HG03139 (cell line): ENCODE results near the gene SPATA21.
"Not testable (repeated sequence)": the region's sequence is repeated elsewhere in the genome, so short reads cannot be mapped to it uniquely, and the experiment has no call there.

Experiments used
- ATAC-seq: cut with Tn5 transposase; IDR thresholded peaks from one replicate; pipeline ENCODE4 v1.9.1; 2021; ENCODE audit not compliant: unreplicated experiment

The SPATA21 gene

DNA sequence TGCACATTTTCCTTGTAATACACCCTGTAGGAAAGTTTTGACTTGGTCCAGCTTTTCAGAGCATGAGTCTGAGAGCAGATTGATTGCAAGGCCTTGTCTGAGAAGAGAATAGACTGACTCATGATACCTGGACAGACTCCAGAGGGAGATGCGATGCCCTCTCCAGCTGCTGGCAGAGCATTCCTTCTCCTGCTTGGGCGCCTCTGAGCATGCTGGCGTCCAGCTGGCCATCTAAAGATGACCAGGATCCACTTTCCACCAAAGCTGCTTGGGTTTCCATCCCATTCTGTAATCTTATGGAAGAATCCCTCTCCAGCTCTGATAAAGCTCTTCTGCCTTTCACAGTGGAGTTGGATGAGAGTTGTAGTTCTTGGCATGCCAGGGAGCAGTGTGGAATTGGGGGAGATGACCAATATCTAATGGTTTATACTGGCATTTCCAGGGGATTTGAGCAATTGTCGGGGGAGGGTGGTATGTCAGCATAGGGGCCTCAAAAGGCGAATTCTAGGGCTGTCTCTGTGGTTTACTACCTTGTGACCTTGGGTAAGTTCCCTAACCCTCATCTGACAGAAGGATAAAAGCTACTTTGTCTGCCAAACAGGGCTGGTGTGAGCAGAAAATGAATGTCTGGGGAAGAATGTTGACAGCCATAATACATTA, 50.6 kb downstream of the SPATA21 start:
- no peak for ATAC-seq

DNA sequence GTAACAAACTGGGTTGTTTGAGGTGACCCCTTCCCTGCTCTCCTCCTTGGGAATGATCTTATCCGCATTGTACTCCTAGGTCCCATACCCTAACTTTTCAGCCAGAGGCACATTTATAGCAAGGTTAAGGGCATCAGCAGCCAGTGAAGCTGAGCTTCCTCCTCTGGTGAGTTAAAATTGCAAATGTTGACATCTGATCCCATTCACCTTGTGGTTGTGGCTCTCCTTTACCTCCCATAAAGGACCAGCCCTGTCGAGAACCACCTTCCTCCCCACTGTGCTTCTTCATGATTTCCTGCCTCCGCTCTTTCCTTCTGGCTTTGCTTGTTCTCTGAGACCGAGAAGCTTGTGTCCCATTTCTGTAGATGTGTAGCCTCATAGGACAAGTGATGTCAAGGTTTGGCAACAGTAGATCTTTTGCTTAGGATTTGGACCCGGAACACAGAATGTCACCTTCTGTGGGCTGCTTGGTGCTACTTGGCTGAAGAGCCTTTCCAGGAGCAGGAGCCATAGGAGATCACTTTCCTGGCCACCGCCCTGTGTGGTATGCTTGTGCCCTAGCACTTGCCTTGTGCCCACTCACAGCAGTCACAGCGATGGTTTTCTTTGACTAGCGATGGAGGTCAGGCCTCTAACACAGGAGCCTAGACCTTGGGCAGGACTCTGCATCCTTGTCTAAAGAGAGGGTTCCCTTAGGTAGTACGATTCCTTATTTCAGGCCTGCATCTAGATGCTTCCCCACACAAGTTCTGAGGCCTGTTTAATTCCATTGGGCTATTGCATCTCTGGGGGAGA, 51.4 kb downstream of the SPATA21 start:
- no peak for ATAC-seq

DNA sequence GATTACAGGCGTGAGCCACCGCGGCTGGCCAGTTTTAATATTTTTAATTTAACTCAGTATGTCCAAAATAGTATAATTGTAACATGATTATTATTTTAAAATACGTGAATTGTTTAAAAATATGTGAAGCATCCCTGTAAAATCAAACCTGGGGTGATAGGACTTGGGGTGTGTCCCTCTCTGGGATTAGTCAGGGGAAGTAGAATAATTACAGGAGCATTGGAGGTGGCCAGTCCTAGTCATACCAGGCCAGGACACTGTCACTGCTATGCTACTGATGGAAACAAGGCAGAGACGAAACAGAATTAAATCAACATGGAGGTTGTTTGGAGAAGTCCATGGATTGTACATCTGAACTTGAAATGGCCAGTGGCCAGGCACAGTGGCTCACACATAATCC, 53.3 kb downstream of the SPATA21 start:
- no peak for ATAC-seq

DNA sequence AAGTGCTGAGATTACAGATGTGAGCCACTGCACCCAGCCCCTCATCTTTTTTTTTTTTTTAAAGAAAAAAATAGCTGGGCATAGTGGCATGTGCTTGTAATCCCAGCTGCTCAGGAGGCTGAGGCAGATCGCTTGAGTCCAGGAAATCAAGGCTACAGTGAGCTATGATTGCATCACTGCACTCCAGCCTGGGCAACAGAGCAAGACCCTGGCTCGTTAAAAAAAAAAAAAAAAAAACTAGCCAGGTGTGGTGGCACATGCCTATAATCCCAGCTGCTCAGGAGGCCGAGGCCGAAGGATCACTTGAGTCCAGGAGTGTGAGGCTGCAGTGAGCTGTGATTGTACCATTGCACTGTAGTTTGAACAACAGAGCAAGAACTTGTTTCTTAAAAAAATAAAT, 56.4 kb downstream of the SPATA21 start:
- no peak for ATAC-seq

DNA sequence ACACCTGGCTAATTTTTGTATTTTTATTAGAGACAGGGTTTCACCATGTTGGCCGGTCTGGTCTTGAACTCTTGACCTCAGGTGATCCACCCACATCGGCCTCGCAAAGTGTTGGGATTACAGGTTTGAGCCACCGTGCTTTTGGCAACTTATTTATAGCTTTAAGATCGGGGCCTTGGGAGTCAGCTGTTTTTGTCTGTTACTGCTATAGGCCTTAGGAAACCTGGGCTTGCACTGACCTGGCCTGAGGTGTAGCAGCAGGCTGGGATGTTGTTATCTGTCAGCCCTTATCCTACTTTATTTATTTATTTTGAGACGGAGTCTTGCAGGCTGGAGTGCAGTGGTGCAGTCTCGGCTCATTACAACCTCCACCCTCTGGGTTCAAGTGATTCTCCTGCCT, 58.8 kb downstream of the SPATA21 start:
- no peak for ATAC-seq

DNA sequence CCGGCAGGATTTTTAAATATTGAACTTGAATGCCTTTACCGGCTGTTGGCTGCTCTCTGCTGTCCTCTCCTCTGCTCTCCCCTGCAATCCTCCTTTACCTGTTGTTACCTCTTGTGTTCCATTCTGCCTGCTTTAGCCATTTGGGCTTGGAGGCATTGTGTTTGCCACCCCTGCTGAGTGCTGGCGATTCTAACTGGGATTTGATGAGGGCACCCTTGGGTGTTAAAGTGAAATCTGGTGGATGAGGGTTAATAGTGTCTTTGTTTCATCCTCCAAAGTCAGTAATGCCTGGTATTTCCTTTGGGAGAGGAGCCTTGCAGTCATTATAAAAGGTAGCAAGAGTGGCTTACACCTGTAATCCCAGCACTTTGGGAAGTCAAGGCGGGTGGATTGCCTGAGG, 60.3 kb downstream of the SPATA21 start:
- ATAC-seq: no peak

DNA sequence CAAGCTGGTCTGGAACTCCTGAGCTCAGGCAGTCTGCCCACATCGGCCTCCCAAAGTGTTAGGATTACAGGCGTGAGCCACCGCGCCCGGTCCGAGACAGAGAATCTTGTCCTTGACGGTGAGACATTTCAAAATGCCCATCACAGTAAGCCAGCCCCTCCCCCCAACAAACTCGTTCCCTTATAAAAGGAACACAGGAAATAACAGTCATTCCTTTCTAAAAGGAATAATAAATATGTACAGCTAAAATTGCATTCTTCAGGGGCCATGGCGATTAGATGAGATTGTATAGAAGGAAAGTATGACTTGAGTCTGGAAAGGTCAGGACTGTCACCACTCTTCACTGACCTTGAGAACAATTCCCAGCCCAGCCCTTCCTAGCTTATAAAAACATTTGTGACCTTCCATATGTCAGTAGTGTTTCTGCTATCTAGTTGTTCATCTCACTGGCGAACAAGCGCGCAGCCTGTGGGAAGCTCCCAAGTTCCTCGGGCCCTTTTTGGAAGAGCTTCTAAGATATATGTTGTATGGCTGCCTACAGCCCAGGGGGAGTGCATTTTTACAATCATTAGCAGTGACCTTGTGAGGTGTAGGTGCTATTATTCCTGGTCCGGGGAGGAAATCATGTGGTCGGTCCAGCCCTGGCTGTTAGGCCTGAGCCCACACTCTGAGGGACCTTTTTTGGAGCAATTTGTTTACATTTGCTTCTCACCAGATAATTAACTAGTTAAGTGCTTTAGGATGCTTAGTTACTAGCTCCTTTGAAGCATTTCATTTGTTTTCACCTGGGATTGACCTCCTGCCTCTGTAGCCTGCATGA, 61.5 kb downstream of the SPATA21 start:
- ATAC-seq: no peak

DNA sequence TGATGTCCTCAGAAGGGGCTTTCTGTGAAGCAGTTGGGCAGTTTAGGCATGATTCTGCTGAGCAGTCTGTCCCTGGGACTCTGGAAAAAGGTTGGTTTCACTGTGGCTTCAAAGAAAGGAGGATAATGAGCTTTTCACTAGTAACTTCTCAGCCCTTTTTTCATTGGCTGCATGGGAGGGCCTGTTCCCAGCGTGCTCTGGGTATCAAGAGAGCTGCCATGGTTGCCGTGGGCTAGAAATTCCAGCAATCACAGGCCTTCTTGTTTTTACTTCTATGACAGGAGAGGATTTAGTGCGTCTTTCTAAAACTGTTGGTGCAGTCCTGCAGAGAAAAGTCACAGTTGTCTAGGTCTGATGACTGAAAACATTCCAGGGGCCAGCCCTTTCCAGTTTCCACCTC, 63.0 kb downstream of the SPATA21 start:
- ATAC-seq: no peak

DNA sequence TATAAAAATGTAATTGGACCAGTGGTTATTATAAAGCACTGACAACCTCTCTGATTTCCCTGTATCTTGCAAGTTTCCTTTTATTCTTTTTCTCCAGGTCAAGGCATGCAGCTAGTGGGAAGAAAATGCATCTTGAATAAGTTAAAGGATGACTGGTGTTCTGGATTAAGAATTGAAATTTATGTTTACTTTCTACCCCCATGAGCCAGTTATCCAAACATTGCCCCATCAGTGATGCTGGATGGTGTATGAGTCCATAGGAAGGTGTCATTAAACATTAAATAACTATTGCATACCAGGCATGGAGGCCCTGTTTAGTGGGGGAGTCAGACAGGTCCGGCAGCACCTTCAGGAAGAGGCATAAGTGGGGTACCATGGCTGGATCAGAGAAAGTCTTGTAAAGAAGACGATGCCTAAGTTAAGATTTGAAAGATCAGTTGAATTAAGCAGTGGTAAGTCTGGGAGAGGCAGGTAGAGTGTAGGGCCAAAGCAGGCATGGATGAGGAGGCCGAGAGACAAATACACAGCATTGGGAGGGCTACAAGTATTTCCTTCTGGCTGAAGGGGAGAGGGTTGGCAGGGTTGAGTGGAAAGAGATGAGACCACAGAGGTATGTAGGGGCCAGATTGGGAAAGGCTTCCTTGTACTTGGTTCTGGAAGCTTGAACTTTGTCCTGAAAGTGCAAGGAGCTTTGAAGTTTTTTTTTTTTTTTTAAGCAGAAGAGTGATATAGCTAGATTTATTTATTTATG, 64.5 kb downstream of the SPATA21 start:
- ATAC-seq: no peak

DNA sequence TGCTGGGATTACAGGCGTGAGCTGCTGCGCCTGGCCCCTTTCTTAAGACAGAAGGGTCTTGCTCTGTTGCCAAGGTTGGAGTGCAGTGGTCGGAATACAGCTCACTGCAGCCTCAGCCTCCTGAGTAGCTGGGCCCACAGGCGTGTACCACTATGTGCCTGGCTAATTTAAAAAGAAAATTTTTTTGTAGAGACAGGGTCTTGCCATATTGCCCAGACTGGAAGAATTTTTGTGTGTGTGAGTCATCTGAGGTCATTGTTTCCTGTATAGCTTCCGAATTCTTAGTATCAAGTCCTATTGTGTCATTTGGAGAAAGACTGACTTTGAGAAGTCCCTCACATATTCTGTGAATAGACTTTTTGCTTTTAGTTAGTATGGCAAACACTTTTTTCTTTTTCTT, 65.5 kb downstream of the SPATA21 start:
- ATAC-seq: no peak

DNA sequence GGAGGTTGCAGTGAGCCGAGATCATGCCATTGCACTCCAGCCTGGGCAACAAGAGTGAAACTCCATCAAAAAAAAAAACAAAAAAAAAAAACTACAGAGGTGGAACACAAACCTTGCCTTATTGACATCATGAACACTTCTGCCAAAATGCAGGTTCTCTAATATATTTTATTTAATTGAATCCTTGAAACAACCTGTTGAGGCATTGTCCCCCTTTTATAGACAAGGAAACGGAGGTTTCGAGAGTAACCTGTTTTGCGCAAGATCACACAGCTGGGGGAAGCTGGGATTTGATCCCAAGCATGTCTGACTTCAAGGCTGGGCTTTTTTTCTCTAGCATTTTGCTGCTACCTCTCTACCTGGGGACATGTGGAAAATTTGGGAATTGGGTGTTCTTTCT, 67.4 kb downstream of the SPATA21 start:
- no peak for ATAC-seq

DNA sequence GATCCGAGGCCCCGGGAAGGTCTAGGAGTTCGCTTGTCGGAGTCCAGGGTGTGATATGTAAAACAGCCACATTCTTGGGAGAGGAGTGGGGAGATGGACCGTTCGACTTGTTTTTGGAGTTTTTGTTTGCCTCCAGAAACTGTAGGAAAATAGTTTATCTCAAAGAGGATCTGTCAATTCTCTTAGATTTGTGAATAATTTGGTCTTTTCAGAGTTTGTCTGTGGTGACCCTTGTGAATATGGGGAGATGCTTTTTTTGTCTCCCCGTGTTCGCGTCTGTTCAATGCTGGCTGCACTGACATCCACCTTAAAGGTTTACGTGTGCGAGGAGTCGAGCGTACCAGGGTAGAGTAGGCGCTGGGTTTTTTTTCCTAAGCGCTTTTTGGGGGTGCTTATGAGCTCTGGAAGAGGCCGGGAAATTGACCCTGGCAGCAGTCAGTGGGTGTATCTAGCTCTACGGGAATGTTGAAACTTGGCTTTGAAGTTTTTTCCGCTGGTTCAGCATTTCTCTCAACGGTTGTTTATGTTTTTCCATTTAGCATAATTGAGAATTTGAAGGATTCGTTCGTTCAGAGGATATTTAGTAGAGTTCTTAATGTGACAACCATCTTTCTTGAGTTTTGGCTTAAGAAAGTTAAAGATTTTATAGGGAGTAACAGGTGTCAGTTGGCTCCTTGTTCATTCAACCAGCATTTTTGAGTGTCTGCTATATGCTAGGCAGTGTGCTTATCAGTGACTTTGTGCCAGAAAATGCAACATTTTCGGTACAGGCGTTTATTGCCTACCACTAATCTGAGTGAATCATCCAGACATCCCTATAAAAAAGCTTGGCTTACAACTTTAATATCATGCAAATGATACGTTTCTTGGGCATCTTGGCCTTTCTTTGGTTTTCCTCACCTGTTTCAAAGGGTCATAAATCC, 69.0 kb downstream of the SPATA21 start:
- no peak for ATAC-seq

DNA sequence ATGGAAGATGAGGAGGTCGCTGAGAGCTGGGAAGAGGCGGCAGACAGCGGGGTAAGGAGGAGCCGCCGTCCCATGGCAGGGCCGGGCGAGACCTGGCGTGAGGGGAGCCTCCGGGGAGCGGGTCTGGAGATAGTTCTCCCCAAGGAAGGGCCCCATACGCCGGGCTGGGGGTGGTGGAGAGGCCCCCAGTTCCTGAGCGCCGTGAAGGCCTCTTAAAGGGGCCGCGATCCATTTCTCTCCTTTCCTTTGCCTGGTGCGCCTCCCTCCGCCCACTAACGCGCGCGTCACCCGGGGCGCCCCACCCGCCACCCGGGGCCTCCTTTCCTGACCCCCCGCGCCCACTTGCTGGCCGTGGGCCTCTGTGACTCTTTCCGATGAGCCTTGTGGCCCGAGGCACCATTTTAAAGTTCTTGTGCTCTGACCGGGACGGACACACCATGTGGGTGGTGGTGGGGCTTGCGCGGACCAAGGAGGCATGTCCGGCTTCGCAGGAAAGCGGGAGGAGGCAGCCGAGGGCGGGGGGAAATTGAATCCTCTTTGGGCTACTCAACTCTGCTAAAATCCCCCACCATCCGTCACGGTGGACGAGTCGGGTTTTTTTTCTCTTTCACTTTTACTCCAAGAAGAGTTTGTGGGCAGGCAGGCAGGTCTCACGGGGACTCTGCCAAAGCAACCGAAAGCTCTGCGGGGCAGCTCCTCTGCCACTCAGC, 69.8 kb downstream of the SPATA21 start:
- ATAC-seq: peak; percentile 39

DNA sequence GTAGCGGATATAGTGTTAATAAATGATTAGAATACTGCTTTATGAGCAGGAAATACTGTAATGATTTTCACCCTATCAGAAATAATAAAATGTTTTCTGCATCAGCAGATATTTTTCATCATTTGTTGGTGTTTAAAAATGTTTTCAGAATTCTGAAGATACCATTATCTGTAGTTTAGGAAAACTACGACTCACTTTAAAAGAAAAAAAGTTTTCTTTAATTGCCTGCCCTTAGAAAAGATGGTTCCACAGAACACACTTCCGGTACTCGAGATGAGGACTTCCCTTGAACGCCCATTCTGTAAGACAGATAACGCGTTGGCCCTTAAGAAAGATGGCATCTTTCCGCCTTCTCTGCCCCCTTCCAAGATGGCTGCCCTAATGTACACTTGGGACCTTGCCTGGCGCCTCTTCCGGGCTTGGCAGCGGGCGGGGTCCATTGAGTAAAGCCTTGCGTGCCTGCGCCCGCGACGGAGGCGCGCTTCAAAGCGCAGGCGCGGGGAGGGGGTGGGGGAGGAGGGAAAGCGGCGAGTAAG, 70.4 kb downstream of the SPATA21 start, which contains the start of gene SZRD1:
SZRD1 (plus strand) TSS at position 521 of the 536 bp plus-strand sequence. CDS start 16 bp downstream, outside the sequence.
- ATAC-seq: peak; percentile 84

DNA sequence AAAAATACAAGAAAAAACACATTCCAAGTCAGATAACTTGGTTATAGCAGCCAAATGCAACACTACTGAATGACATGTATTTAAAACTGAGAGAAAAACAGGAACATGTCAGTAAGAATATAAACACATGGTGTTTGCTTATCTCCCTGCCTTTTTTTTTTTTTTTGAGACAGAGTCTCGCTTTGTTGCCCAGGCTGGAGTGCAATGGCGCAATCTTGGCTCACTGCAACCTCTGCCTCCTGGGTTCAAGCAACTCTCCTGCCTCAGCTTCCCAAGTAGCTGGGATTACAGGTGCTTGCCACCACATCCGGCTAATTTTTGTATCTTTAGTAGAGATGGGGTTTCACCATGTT, 72.1 kb downstream of the SPATA21 start:
- not testable (repeated sequence) for ATAC-seq

DNA sequence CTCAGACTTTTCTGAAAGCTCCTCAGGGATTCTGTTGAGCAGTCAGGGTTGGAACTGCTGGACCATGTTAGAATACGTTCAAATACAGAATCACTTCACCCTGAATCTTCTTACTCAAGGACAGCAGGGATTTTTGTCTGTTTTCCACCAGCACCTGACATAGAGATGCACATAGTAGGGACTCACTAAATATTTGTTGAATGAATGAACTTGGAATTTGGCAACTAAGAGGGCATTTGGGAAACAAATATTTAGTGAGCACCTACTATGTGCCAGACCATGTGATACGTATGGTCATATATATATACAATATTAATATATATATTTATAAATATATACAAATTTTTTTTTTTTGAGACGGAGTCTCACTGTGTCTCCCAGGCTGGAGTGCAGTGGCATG, 80.4 kb downstream of the SPATA21 start:
- no peak for ATAC-seq

DNA sequence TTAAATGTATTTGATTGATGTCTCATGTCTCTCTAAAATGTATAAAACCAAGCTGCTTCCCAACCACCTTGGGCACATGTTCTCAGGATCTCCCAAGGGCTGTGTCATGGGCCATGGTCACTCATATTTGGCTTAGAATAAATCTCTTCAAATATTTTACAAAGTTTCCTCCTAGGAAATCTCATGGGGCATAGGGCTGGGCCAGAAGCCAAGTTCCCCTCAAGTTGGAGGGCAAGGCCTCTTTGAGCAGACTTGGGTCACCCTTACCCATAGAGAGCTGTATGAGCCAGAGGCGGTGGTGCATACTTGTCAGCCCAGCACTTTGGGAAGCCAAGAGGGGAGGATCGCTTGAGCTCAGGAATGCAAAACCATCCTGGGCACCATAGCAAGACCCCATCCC, 82.6 kb downstream of the SPATA21 start:
- ATAC-seq: no peak

DNA sequence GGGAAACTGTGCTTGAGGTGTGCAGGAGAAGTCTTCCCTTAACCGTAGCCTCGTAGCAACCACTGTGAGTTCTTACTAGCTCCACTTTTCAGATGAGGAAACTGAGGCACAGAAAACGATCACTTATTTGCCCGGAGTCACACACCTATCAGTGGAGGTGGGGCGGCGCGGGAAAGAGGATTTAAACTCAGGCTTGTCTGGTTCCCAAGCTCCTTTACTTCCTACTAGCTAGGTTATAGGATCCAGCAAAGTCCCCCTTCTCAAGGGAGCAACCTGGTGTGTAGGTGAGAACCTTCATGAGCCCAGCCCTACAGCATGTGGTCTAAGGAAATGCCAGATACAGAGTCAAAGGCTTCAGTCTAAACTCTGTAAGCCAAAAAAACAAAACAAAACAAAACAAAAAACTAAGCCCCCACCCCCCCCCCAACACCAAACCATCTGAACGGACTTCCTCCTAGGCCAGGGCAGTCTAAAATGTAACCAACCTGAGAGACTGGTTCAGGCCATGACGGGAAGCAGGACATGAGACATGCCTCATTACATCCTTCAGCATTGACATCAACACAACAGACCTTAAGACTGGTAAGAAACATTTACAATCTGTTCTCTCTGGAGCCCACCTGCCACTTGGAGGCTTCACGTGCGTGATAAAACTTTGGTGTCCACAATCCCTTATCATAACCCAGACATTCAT, 84.2 kb downstream of the SPATA21 start:
- ATAC-seq: no peak
